Measurements from ENCODE around the gene CMKLR1.

CMKLR1 gene

DNA sequence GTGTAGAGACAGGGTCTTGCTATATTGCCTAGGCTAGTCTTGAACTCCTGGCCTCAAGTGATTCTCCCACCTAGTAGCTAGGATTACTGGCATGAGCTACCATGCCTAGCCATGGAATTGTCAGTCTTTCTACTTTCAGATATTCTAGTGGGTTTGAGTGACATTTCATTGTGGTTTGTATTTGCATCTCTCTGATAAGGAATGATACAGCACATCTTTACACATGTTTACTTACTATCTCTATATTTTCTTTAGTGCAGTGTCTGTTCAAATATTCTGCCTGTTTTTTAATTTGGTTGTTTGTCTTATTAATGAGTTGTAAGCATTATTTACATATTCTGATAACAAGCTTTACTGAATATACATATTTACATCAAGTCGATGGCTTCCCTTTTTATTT, 73.6 kb downstream of the CMKLR1 start:
- no peak for TF ChIP-seq CTCF (IDR thresholded peaks at IDR 0.05)

GRCh38 chr12:108260969-108261368, 78.1 kb downstream of the CMKLR1 start:
- no peak for TF ChIP-seq CTCF (IDR thresholded peaks at IDR 0.05)

GRCh38 chr12:108260039-108260438, 79.1 kb downstream of the CMKLR1 start:
- no peak for TF ChIP-seq CTCF (IDR thresholded peaks at IDR 0.05)

DNA sequence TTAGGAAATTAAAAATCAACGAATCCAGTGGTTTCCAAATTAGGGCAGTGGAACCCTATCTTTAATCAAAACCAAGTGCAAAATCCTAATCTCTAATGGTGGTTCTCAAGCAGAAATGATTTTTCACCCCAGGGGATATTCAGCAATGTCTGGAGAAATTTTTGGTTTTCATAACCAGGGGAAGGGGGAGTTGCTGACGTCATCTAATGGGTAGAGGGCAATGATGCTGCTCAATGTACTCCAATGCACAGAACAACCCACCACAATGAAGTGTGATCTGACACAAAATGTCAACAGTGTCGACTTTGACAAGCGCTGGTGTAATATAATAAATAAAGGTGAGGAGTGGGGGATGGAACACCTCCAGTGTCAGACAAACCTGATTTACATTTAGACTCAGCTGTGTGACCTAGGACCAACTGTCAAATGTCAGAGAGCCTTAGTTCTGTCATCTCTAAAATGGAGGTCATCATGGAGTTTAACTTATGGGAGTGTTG, 81.5 kb downstream of the CMKLR1 start:
- no peak for TF ChIP-seq CTCF (IDR thresholded peaks at IDR 0.05)

- no peak for TF ChIP-seq CTCF (IDR thresholded peaks at IDR 0.05)
These were observed 82.1 kb downstream of the CMKLR1 start for GRCh38 chr12:108257004-108257403.

GRCh38 chr12:108255252-108255602, 83.9 kb downstream of the CMKLR1 start:
- no peak for TF ChIP-seq CTCF (IDR thresholded peaks at IDR 0.05)

GRCh38 chr12:108254517-108255251, 84.4 kb downstream of the CMKLR1 start:
- no peak for TF ChIP-seq CTCF (IDR thresholded peaks at IDR 0.05)

DNA sequence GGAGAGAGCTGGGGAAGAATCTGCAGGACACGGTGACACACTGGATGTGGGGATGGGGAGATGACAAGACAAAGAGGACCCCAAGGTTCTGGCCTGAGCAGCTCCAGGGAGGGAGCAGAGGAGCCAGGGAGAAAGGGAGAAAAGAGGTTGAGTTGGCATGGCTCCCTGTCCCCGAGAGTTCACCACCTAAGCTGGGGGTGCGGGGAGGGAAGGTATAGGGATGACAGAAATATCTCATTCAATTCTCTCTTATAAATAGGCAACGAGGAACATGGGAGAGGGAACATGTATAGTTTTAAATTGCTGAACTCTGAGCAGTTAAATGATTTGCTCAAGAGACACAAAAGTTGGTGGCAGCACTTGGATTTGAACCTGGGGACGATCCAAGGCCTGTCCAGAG, 85.1 kb downstream of the CMKLR1 start:
- no peak for TF ChIP-seq CTCF (IDR thresholded peaks at IDR 0.05)

Measured in LNCAP (cell line).